ENCODE measurements around the gene ARF1.

Gene ARF1

DNA sequence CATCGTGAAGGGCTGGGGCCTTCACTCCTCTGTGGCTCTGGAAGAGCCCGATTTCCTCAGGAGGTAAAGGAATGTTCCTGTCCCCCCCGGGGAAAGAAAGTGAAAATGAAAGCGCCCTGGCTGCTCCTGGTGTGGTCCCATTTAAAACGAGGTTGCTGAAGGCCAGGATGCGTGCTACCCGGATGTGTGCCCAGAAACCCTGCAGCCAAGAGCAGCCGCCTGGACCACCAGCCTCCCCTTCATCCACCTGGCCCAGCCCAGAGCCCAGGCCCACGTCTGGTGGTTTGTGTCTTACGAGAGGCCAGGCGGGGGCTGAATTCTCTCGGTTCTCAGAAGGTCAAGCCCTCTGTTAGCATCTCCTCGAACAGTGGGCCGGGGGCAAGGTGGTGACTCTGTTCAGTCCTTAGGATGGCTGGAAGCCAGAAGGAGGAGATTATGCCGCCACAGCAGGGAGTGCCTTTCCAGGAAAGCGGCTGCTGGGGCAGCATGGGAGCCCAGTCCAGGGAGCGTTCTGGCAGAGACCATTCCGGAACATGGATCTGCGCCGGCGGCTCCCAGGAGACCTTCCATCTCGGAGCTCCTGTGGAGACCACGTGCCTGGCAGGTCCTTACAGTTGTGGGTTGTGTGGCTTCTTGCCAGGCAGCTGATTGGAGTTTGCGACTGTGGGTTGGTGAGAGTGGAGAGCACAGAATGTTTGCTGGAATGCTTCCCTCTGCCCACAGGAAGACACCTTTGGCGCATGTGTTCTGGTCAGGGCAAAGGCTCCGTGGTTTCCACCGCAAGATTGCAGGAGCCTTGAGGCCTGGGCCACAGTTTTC, 58.9 kb downstream of the ARF1 start:
- no peak for TF ChIP-seq EZH2phosphoT487 (conservative IDR thresholded peaks at IDR 0.05; ENCODE audit: low read length)
- TF ChIP-seq, protein P1, sequence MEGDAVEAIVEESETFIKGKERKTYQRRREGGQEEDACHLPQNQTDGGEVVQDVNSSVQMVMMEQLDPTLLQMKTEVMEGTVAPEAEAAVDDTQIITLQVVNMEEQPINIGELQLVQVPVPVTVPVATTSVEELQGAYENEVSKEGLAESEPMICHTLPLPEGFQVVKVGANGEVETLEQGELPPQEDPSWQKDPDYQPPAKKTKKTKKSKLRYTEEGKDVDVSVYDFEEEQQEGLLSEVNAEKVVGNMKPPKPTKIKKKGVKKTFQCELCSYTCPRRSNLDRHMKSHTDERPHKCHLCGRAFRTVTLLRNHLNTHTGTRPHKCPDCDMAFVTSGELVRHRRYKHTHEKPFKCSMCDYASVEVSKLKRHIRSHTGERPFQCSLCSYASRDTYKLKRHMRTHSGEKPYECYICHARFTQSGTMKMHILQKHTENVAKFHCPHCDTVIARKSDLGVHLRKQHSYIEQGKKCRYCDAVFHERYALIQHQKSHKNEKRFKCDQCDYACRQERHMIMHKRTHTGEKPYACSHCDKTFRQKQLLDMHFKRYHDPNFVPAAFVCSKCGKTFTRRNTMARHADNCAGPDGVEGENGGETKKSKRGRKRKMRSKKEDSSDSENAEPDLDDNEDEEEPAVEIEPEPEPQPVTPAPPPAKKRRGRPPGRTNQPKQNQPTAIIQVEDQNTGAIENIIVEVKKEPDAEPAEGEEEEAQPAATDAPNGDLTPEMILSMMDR (IDR thresholded peaks at IDR 0.05; ENCODE audit: insufficient read depth, low read length, poor library complexity, severe bottlenecking), result no peak
- no peaks in the 10 kb centered on the region for H3K9me3 ChIP-seq (ENCODE audit: insufficient read depth, low read length)
- no peaks in the 10 kb centered on the region for H3K36me3 ChIP-seq (ENCODE audit: low read length)
- peaks cover 58% of the 10 kb centered on the region for H3K79me2 ChIP-seq (ENCODE audit: insufficient read depth, low read length)
- no peaks in the 10 kb centered on the region; the same call in 1 of the 2 replicates for H4K20me1 ChIP-seq (ENCODE audit: low read depth, low read length)
- H3K4me2 ChIP-seq (ENCODE audit: low read depth, low read length, poor library complexity, severe bottlenecking), result peak overlapping the region; percentile 89
- H3K9ac ChIP-seq (ENCODE audit: low read length), result peak overlapping the region; percentile 89
- no peak overlapping the region for H2AFZ ChIP-seq (ENCODE audit: low read depth, low read length, severe bottlenecking)
- peak overlapping the region; percentile 94 for H3K4me3 ChIP-seq (ENCODE audit: insufficient read depth, low read length, poor library complexity, severe bottlenecking)
- H3K27me3 ChIP-seq (ENCODE audit: low read length), result no peaks in the 10 kb centered on the region
- H3K9me2 ChIP-seq (replicated peaks; ENCODE audit: insufficient read depth, low read length), result no peaks in the 10 kb centered on the region
- no peak overlapping the region for H3K27ac ChIP-seq (ENCODE audit: low read depth, low read length)
- H3F3A ChIP-seq (ENCODE audit: insufficient read depth), result peaks cover 9% of the 10 kb centered on the region

- Histone ChIP-seq H3K27me3 (ENCODE audit: low read length) (no peaks in the 10 kb centered on the region), H3K4me3 (ENCODE audit: insufficient read depth, low read length, poor library complexity, severe bottlenecking) (no peak overlapping the region), H3K9me3 (ENCODE audit: insufficient read depth, low read length) (no peaks in the 10 kb centered on the region), H3K36me3 (ENCODE audit: low read length) (no peaks in the 10 kb centered on the region), H4K20me1 (ENCODE audit: low read depth, low read length) (no peaks in the 10 kb centered on the region; the same call in 1 of the 2 replicates), H2AFZ (ENCODE audit: low read depth, low read length, severe bottlenecking) (no peak overlapping the region), H3K9ac (ENCODE audit: low read length) (no peak overlapping the region), H3K9me2 (replicated peaks; ENCODE audit: insufficient read depth, low read length) (no peaks in the 10 kb centered on the region), H3K27ac (ENCODE audit: low read depth, low read length) (no peak overlapping the region), H3F3A (ENCODE audit: insufficient read depth) (peaks cover 9% of the 10 kb centered on the region), H3K79me2 (ENCODE audit: insufficient read depth, low read length) (peaks cover 58% of the 10 kb centered on the region), H3K4me2 (ENCODE audit: low read depth, low read length, poor library complexity, severe bottlenecking) (peak overlapping the region; percentile 89)
- TF ChIP-seq, protein P1 (IDR thresholded peaks at IDR 0.05; ENCODE audit: insufficient read depth, low read length, poor library complexity, severe bottlenecking), result no peak
- no peak for TF ChIP-seq EZH2phosphoT487 (conservative IDR thresholded peaks at IDR 0.05; ENCODE audit: low read length)
Measured at GRCh38 chr1:228142155-228142691, 59.7 kb downstream of the ARF1 start.

GRCh38 chr1:228142701-228143136, 60.2 kb downstream of the ARF1 start:
- no peak overlapping the region for H2AFZ ChIP-seq (ENCODE audit: low read depth, low read length, severe bottlenecking)
- H3K79me2 ChIP-seq (ENCODE audit: insufficient read depth, low read length), result peaks cover 58% of the 10 kb centered on the region
- no peaks in the 10 kb centered on the region; the same call in 1 of the 2 replicates for H4K20me1 ChIP-seq (ENCODE audit: low read depth, low read length)
- H3F3A ChIP-seq (ENCODE audit: insufficient read depth), result peaks cover 9% of the 10 kb centered on the region
- no peaks in the 10 kb centered on the region for H3K9me3 ChIP-seq (ENCODE audit: insufficient read depth, low read length)
- no peak overlapping the region for H3K27ac ChIP-seq (ENCODE audit: low read depth, low read length)
- H3K9ac ChIP-seq (ENCODE audit: low read length), result no peak overlapping the region
- no peak for TF ChIP-seq EZH2phosphoT487 (conservative IDR thresholded peaks at IDR 0.05; ENCODE audit: low read length)
- TF ChIP-seq, protein P1 (IDR thresholded peaks at IDR 0.05; ENCODE audit: insufficient read depth, low read length, poor library complexity, severe bottlenecking), result no peak
- no peak overlapping the region for H3K4me2 ChIP-seq (ENCODE audit: low read depth, low read length, poor library complexity, severe bottlenecking)
- no peak overlapping the region for H3K4me3 ChIP-seq (ENCODE audit: insufficient read depth, low read length, poor library complexity, severe bottlenecking)
- H3K36me3 ChIP-seq (ENCODE audit: low read length), result no peaks in the 10 kb centered on the region
- H3K27me3 ChIP-seq (ENCODE audit: low read length), result no peaks in the 10 kb centered on the region
- H3K9me2 ChIP-seq (replicated peaks; ENCODE audit: insufficient read depth, low read length), result no peaks in the 10 kb centered on the region

Data from SU-DHL-6 (cell line).